Epithelial cell of proximal tubule (primary cell): Measurements from ENCODE around the gene MAP6D1. TPM values are rescaled to one million over a fixed set of nuclear protein-coding genes. Genes with fewer than 3 reads are reported as not detected.

ENCODE experiments used
- DNase-seq: peaks from one replicate; pipeline ENCODE4 v3.0.0-alpha.2; 2011; ENCODE audit warnings: low read depth
- H3K4me3 ChIP-seq: 2 replicates; pipeline ENCODE4 v1.5.1; 2011; ENCODE audit warnings: low read depth, mild to moderate bottlenecking, low read length
- CTCF ChIP-seq: conservative IDR thresholded peaks from 2 replicates; pipeline ENCODE4 v1.5.1; 2012; ENCODE audit warnings: low read depth, mild to moderate bottlenecking, low read length
- total RNA-seq: library from RNA; depleted of rRNA; stranded (reverse); fragments of >200 nt; gene quantifications from 2 replicates; pipeline ENCODE4 v1.2.3, GENCODE V29; 2015

The MAP6D1 gene
- total RNA-seq, 1 donor from 2014 or later, result 14.4 TPM

- no peak for DNase-seq
- H3K4me3 ChIP-seq, result no peak overlapping the region
- TF ChIP-seq CTCF, result no peak
Observed at GRCh38 chr3:183812761-183813445, 12.5 kb downstream of the MAP6D1 start.

- TF ChIP-seq CTCF, result no peak
- DNase-seq, result no peak
- H3K4me3 ChIP-seq, result no peak overlapping the region
Observed at GRCh38 chr3:183811638-183812037, 13.7 kb downstream of the MAP6D1 start.

- H3K4me3 ChIP-seq, result no peak overlapping the region
- TF ChIP-seq CTCF, result no peak
- no peak for DNase-seq
Observed at GRCh38 chr3:183810643-183811594, 14.5 kb downstream of the MAP6D1 start.

GRCh38 chr3:183809270-183809669 is 16.1 kb downstream of the MAP6D1 start:
- no peak for TF ChIP-seq CTCF
- DNase-seq, result no peak
- no peak overlapping the region for H3K4me3 ChIP-seq

GRCh38 chr3:183808355-183808754 is 17.0 kb downstream of the MAP6D1 start:
- TF ChIP-seq CTCF, result no peak
- no peak for DNase-seq
- H3K4me3 ChIP-seq, result no peak overlapping the region

- no peak for DNase-seq
- TF ChIP-seq CTCF, result no peak
- H3K4me3 ChIP-seq, result no peak overlapping the region
Observed at GRCh38 chr3:183807881-183808280, 17.5 kb downstream of the MAP6D1 start.
